ENCODE measurements around the gene PDZK1IP1. TPM values are rescaled to one million over a fixed set of nuclear protein-coding genes. Genes with fewer than 3 reads are reported as not detected.
"Not testable (repeated sequence)": the region's sequence is repeated elsewhere in the genome, so short reads cannot be mapped to it uniquely, and the experiment has no call there.

PDZK1IP1 gene
- total and polyA plus RNA-seq, 7 experiments from 2014 or later = not detected

DNA sequence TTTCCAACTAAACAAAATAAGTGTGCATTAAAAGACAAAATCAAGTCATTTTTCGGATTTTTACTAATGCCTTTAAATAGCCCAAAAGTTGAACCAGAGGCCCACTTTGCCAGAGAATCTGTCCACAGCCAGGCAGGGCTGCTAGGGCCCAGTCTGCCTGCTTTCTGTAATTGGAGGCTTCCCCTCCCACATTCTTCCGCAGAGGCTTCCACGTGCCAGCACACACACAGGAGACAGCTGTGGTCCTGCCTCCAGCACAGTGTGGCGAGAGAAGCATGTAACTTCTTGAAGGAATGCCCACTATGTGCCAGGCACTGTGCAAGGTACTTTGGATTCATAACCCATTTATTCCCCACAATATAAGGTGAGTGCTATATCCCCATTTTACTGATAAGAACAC, 11.3 kb upstream of the PDZK1IP1 start:
- Mint-ChIP-seq H3K4me1 (peaks cover 0 to 1% (median 0%) of the 10 kb centered on the region in 7 donors), H3K4me3 (no peak overlapping the region), H3K27me3 (peaks cover 48 to 63% (median 52%) of the 10 kb centered on the region in 5 donors), H3K9me3 (peaks cover 0 to 7% (median 0%) of the 10 kb centered on the region in 11 donors), H3K27ac (no peak overlapping the region), H3K36me3 (no peaks in the 10 kb centered on the region)
- ChIA-PET CTCF (interaction anchor here (1.0 kb wide), 1 partner anchor 8 kb away, joined by 4 read pairs; no protein-coding TSS in a partner anchor), POLR2A (no interaction called here)
- H3K27me3 ChIP-seq (ENCODE audit: control insufficient read depth in 2 of 2, insufficient read depth in 2 of 2, low read length in 2 of 2) = no peaks in the 10 kb centered on the region
- no peak overlapping the region for H3K4me3 ChIP-seq (ENCODE audit: low read length)
- H3K4me1 ChIP-seq (ENCODE audit: control insufficient read depth in 2 of 2, insufficient read depth in 2 of 2, low read length in 2 of 2) = no peaks in the 10 kb centered on the region
- ATAC-seq = no peak
- intact Hi-C loops (cut with micrococcal nuclease) = no loop called here
- H3K27ac ChIP-seq (ENCODE audit: low read depth, low read length) = no peak overlapping the region
- no peaks in the 10 kb centered on the region for H3K36me3 ChIP-seq (ENCODE audit: control insufficient read depth in 2 of 3, insufficient read depth in 3 of 3, low read length in 3 of 3)
- no peak for DNase-seq
- no peaks in the 10 kb centered on the region for H3K9me3 ChIP-seq (ENCODE audit: control insufficient read depth in 2 of 3, low read length in 3 of 3)

GRCh38 chr1:47198214-47198613, 8.4 kb upstream of the PDZK1IP1 start:
- no peak overlapping the region for H3K27ac ChIP-seq (ENCODE audit: low read depth, low read length)
- H3K36me3 ChIP-seq (ENCODE audit: control insufficient read depth in 2 of 3, insufficient read depth in 3 of 3, low read length in 3 of 3) = no peaks in the 10 kb centered on the region
- POLR2A ChIA-PET = no interaction called here
- Mint-ChIP-seq H3K9me3 (peaks cover 0 to 7% (median 0%) of the 10 kb centered on the region in 11 donors), H3K27ac (no peak overlapping the region), H3K27me3 (peaks cover 34 to 54% (median 37%) of the 10 kb centered on the region in 5 donors), H3K36me3 (no peaks in the 10 kb centered on the region), H3K4me3 (no peak overlapping the region), H3K4me1 (no peaks in the 10 kb centered on the region)
- H3K9me3 ChIP-seq (ENCODE audit: control insufficient read depth in 2 of 3, low read length in 3 of 3) = no peaks in the 10 kb centered on the region
- CTCF ChIA-PET = no interaction called here
- no peak overlapping the region for H3K4me3 ChIP-seq (ENCODE audit: low read length)
- no peak for DNase-seq
- ATAC-seq = no peak
- intact Hi-C loops (cut with micrococcal nuclease) = no loop called here
- no peaks in the 10 kb centered on the region for H3K27me3 ChIP-seq (ENCODE audit: control insufficient read depth in 2 of 2, insufficient read depth in 2 of 2, low read length in 2 of 2)
- no peaks in the 10 kb centered on the region for H3K4me1 ChIP-seq (ENCODE audit: control insufficient read depth in 2 of 2, insufficient read depth in 2 of 2, low read length in 2 of 2)

DNA sequence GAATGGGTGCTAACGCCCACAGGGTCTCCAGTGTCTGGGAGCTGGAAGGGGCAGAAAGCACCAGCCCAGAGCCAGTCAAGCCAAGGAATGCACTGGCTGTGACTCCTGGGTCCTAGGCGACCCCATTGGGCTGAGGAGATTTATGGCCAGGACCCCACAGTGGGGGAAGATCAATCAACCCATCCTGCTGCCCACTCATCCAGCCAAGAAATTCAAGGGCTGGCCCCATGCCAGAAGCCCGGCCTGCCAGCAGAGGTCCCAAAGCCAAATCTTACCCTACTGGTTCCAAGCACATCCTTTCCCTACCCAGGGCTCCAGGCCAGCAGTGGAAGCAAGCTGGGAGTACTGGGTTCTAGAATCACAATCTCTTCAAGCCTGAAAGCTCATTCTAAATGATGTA, 6.8 kb upstream of the PDZK1IP1 start:
- Mint-ChIP-seq H3K9me3 (no peaks in the 10 kb centered on the region), H3K4me1 (peaks cover 0 to 2% (median 0%) of the 10 kb centered on the region in 7 donors), H3K36me3 (no peaks in the 10 kb centered on the region), H3K27ac (no peak overlapping the region), H3K4me3 (no peak overlapping the region), H3K27me3 (peaks cover 35 to 53% (median 39%) of the 10 kb centered on the region in 5 donors)
- no peak for ATAC-seq
- Histone ChIP-seq H3K9me3 (ENCODE audit: control insufficient read depth in 2 of 3, low read length in 3 of 3) (no peaks in the 10 kb centered on the region), H3K4me1 (ENCODE audit: control insufficient read depth in 2 of 2, insufficient read depth in 2 of 2, low read length in 2 of 2) (no peaks in the 10 kb centered on the region), H3K36me3 (ENCODE audit: control insufficient read depth in 2 of 3, insufficient read depth in 3 of 3, low read length in 3 of 3) (no peaks in the 10 kb centered on the region), H3K27me3 (ENCODE audit: control insufficient read depth in 2 of 2, insufficient read depth in 2 of 2, low read length in 2 of 2) (no peaks in the 10 kb centered on the region), H3K27ac (ENCODE audit: low read depth, low read length) (no peak overlapping the region), H3K4me3 (ENCODE audit: low read length) (no peak overlapping the region)
- ChIA-PET CTCF (interaction anchor here (0.9 kb wide), 1 partner anchor 11 kb away, joined by 3 read pairs; no protein-coding TSS in a partner anchor), POLR2A (no interaction called here)
- intact Hi-C loops (cut with micrococcal nuclease) = no loop called here
- DNase-seq = no peak

GRCh38 chr1:47195981-47196380, 6.1 kb upstream of the PDZK1IP1 start:
- H3K36me3 Mint-ChIP-seq; H3K27ac ChIP-seq (ENCODE audit: low read depth, low read length); H3K27ac Mint-ChIP-seq; CTCF ChIA-PET; H3K4me1 ChIP-seq (ENCODE audit: control insufficient read depth in 2 of 2, insufficient read depth in 2 of 2, low read length in 2 of 2); H3K9me3 ChIP-seq (ENCODE audit: control insufficient read depth in 2 of 3, low read length in 3 of 3); POLR2A ChIA-PET; intact Hi-C loops (cut with micrococcal nuclease); H3K4me3 ChIP-seq (ENCODE audit: low read length); ATAC-seq; DNase-seq; H3K4me3 Mint-ChIP-seq; H3K4me1 Mint-ChIP-seq; H3K9me3 Mint-ChIP-seq; H3K27me3 ChIP-seq (ENCODE audit: control insufficient read depth in 2 of 2, insufficient read depth in 2 of 2, low read length in 2 of 2); H3K36me3 ChIP-seq (ENCODE audit: control insufficient read depth in 2 of 3, insufficient read depth in 3 of 3, low read length in 3 of 3): not testable (repeated sequence)
- peaks cover 31 to 47% (median 37%) of the 10 kb centered on the region in 5 donors for H3K27me3 Mint-ChIP-seq

DNA sequence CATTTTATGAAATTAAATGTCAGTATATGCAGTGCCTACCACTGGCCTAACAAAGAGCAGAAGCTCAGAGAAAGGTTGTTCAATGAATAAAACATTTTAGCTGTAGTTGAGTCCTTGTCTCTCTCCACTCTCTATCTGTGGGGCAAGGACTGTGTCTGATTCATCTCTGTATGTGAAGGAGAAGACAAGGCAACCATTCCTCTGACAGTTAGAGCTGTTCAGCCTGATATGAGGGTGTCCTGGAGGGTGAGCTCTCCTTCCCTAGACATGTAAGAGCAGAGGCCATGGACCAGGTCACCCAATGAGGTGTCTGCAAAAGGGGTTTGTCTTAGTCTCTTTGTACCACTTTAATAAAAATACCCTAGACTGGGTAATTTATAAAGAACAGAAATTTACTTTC, 4.5 kb upstream of the PDZK1IP1 start:
- Mint-ChIP-seq H3K4me3 (no peak overlapping the region), H3K36me3 (no peaks in the 10 kb centered on the region), H3K9me3 (peaks cover 0 to 2% (median 0%) of the 10 kb centered on the region in 11 donors), H3K27ac (no peak overlapping the region), H3K4me1 (peaks cover 0 to 2% (median 0%) of the 10 kb centered on the region in 7 donors), H3K27me3 (peaks cover 21 to 34% (median 25%) of the 10 kb centered on the region in 5 donors)
- H3K9me3 ChIP-seq (ENCODE audit: control insufficient read depth in 2 of 3, low read length in 3 of 3) = no peaks in the 10 kb centered on the region
- DNase-seq = no peak
- ATAC-seq = no peak
- no peak overlapping the region for H3K27ac ChIP-seq (ENCODE audit: low read depth, low read length)
- intact Hi-C loops (cut with micrococcal nuclease) = no loop called here
- no peaks in the 10 kb centered on the region for H3K36me3 ChIP-seq (ENCODE audit: control insufficient read depth in 2 of 3, insufficient read depth in 3 of 3, low read length in 3 of 3)
- H3K4me3 ChIP-seq (ENCODE audit: low read length) = no peak overlapping the region
- ChIA-PET CTCF (interaction anchor here (0.8 to 3.1 kb wide), 4 partner anchors 10 to 531 kb away, joined by 3 to 23 read pairs (median 3); partner anchors contain the start of gene ATPAF1), POLR2A (no interaction called here)
- H3K27me3 ChIP-seq (ENCODE audit: control insufficient read depth in 2 of 2, insufficient read depth in 2 of 2, low read length in 2 of 2) = no peaks in the 10 kb centered on the region
- no peaks in the 10 kb centered on the region for H3K4me1 ChIP-seq (ENCODE audit: control insufficient read depth in 2 of 2, insufficient read depth in 2 of 2, low read length in 2 of 2)

- H3K4me1 Mint-ChIP-seq; ATAC-seq; H3K4me3 ChIP-seq (ENCODE audit: low read length); POLR2A ChIA-PET; H3K9me3 Mint-ChIP-seq; H3K27me3 ChIP-seq (ENCODE audit: control insufficient read depth in 2 of 2, insufficient read depth in 2 of 2, low read length in 2 of 2); H3K4me3 Mint-ChIP-seq; H3K27ac Mint-ChIP-seq; H3K9me3 ChIP-seq (ENCODE audit: control insufficient read depth in 2 of 3, low read length in 3 of 3); H3K27ac ChIP-seq (ENCODE audit: low read depth, low read length); DNase-seq; H3K4me1 ChIP-seq (ENCODE audit: control insufficient read depth in 2 of 2, insufficient read depth in 2 of 2, low read length in 2 of 2); H3K36me3 Mint-ChIP-seq; H3K36me3 ChIP-seq (ENCODE audit: control insufficient read depth in 2 of 3, insufficient read depth in 3 of 3, low read length in 3 of 3): not testable (repeated sequence)
- CTCF ChIA-PET = interaction anchor here (0.5 to 3.1 kb wide), 12 partner anchors 8 to 533 kb away, joined by 3 to 23 read pairs (median 6); no protein-coding TSS in a partner anchor
- intact Hi-C loops (cut with micrococcal nuclease) = loop anchor here (1.0 to 2.0 kb wide), 5 partner anchors 69 to 533 kb away; no protein-coding TSS in a partner anchor
- H3K27me3 Mint-ChIP-seq = peaks cover 13 to 28% (median 16%) of the 10 kb centered on the region in 5 donors
These were observed 3.7 kb upstream of the PDZK1IP1 start for GRCh38 chr1:47193496-47193895.
